Activated CD4-positive, alpha-beta T cell treated with anti-CD3 and anti-CD28 coated beads, Interleukin-2, amount 10 ng/mL, durations not matched to agents 24 days and 14 days (primary cell): ENCODE data around the gene DCAF17. TPM values are rescaled to one million over a fixed set of nuclear protein-coding genes. Genes with fewer than 3 reads are reported as not detected.
"Not testable (repeated sequence)": the region's sequence is repeated elsewhere in the genome, so short reads cannot be mapped to it uniquely, and the experiment has no call there.

Experiments used
- DNase-seq: peaks from one replicate; pipeline ENCODE4 v3.0.0; 2022
- H3K27ac Mint-ChIP-seq: one replicate; pipeline ENCODE4 v1.8.0; 2022; ENCODE audit warnings: mild to moderate bottlenecking, mixed read lengths
- H3K27me3 Mint-ChIP-seq: one replicate; pipeline ENCODE4 v1.8.0; 2022; ENCODE audit warnings: mixed read lengths
- H3K36me3 Mint-ChIP-seq: one replicate; pipeline ENCODE4 v1.8.0; 2022; ENCODE audit warnings: low read depth, mild to moderate bottlenecking, mixed read lengths
- H3K4me1 Mint-ChIP-seq: one replicate; pipeline ENCODE4 v1.8.0; 2021; ENCODE audit warnings: mixed read lengths
- H3K4me3 Mint-ChIP-seq: one replicate; pipeline ENCODE4 v1.8.0; 2022; ENCODE audit warnings: mild to moderate bottlenecking, moderate library complexity, mixed read lengths
- H3K9me3 Mint-ChIP-seq: one replicate; pipeline ENCODE4 v1.8.0; 2021; ENCODE audit warnings: mixed read lengths
- intact Hi-C: fragments of 100-400 bp; cut with micrococcal nuclease; formaldehyde crosslinking; loops from one replicate; pipeline ENCODE4 v1.15.1; 2023
- total RNA-seq: library from RNA; stranded (reverse); gene quantifications from 2 replicates; pipeline ENCODE4 v1.2.3, GENCODE V29; 2022

Gene DCAF17
- total RNA-seq, 1 donor from 2014 or later = 27.3 TPM

GRCh38 chr2:171416009-171416926, 17.8 kb upstream of the DCAF17 start:
- Mint-ChIP-seq H3K4me1 (peaks cover 23% of the 10 kb centered on the region), H3K4me3 (no peak overlapping the region), H3K36me3 (peaks cover 7% of the 10 kb centered on the region), H3K27me3 (no peaks in the 10 kb centered on the region), H3K9me3 (peaks cover 3% of the 10 kb centered on the region), H3K27ac (peak overlapping the region; percentile 80)
- intact Hi-C loops = loop anchor here (1.0 to 5.0 kb wide), 8 partner anchors 17 to 487 kb away; partner anchors contain the start of genes GORASP2, METTL8 and TLK1
- peak; percentile 93 for DNase-seq

GRCh38 chr2:171419333-171419732, 14.7 kb upstream of the DCAF17 start:
- peaks cover 14% of the 10 kb centered on the region for H3K9me3 Mint-ChIP-seq
- H3K36me3 Mint-ChIP-seq = peaks cover 24% of the 10 kb centered on the region
- DNase-seq = peak; percentile 21
- no peak overlapping the region for H3K4me3 Mint-ChIP-seq
- intact Hi-C loops = loop anchor here (5.0 kb wide), 1 partner anchor 172 kb away; no protein-coding TSS in a partner anchor
- H3K27ac Mint-ChIP-seq = no peak overlapping the region
- peaks cover 28% of the 10 kb centered on the region for H3K4me1 Mint-ChIP-seq
- H3K27me3 Mint-ChIP-seq = no peaks in the 10 kb centered on the region

GRCh38 chr2:171420728-171421563, 13.1 kb upstream of the DCAF17 start:
- H3K27ac Mint-ChIP-seq = peak overlapping the region; percentile 39
- H3K9me3 Mint-ChIP-seq = peaks cover 27% of the 10 kb centered on the region
- intact Hi-C loops = no loop called here
- H3K4me3 Mint-ChIP-seq = no peak overlapping the region
- H3K4me1 Mint-ChIP-seq = peaks cover 21% of the 10 kb centered on the region
- peaks cover 34% of the 10 kb centered on the region for H3K36me3 Mint-ChIP-seq
- no peaks in the 10 kb centered on the region for H3K27me3 Mint-ChIP-seq
- no peak for DNase-seq

GRCh38 chr2:171422710-171423495, 11.1 kb upstream of the DCAF17 start:
- Mint-ChIP-seq H3K4me1 (peaks cover 14% of the 10 kb centered on the region), H3K36me3 (peaks cover 40% of the 10 kb centered on the region), H3K9me3 (peaks cover 32% of the 10 kb centered on the region)
- H3K27ac Mint-ChIP-seq, H3K27me3 Mint-ChIP-seq, intact Hi-C loops, H3K4me3 Mint-ChIP-seq: not testable (repeated sequence)
- DNase-seq = peak; percentile 35

GRCh38 chr2:171430516-171431410, 3.3 kb upstream of the DCAF17 start:
- peaks cover 4% of the 10 kb centered on the region for H3K9me3 Mint-ChIP-seq
- intact Hi-C loops = loop anchor here (10.0 kb wide), 1 partner anchor 1124 kb away; the partner anchor contains the start of gene PDK1
- H3K4me3 Mint-ChIP-seq = no peak overlapping the region
- no peak overlapping the region for H3K27ac Mint-ChIP-seq
- no peaks in the 10 kb centered on the region for H3K27me3 Mint-ChIP-seq
- peaks cover 36% of the 10 kb centered on the region for H3K36me3 Mint-ChIP-seq
- peaks cover 17% of the 10 kb centered on the region for H3K4me1 Mint-ChIP-seq
- no peak for DNase-seq

GRCh38 chr2:171431677-171432167, 2.3 kb upstream of the DCAF17 start:
- H3K9me3 Mint-ChIP-seq = peaks cover 4% of the 10 kb centered on the region
- peaks cover 17% of the 10 kb centered on the region for H3K4me1 Mint-ChIP-seq
- H3K27me3 Mint-ChIP-seq = no peaks in the 10 kb centered on the region
- no peak for DNase-seq
- H3K4me3 Mint-ChIP-seq = peak overlapping the region; percentile 82
- peak overlapping the region; percentile 73 for H3K27ac Mint-ChIP-seq
- H3K36me3 Mint-ChIP-seq = peaks cover 41% of the 10 kb centered on the region
- intact Hi-C loops = loop anchor here (2.0 to 10.0 kb wide), 2 partner anchors 15 to 1123 kb away; partner anchors contain the start of gene PDK1

GRCh38 chr2:171432206-171432968, 1.6 kb upstream of the DCAF17 start:
- Mint-ChIP-seq H3K27me3 (no peaks in the 10 kb centered on the region), H3K9me3 (no peaks in the 10 kb centered on the region), H3K36me3 (peaks cover 43% of the 10 kb centered on the region), H3K4me3 (peak overlapping the region; percentile 82), H3K4me1 (peaks cover 17% of the 10 kb centered on the region), H3K27ac (peak overlapping the region; percentile 88)
- DNase-seq = no peak
- intact Hi-C loops = loop anchor here (2.0 to 10.0 kb wide), 2 partner anchors 16 to 1122 kb away; partner anchors contain the start of gene PDK1

- H3K36me3 Mint-ChIP-seq = peaks cover 49% of the 10 kb centered on the region
- no peaks in the 10 kb centered on the region for H3K9me3 Mint-ChIP-seq
- H3K4me1 Mint-ChIP-seq = peaks cover 19% of the 10 kb centered on the region
- H3K27me3 Mint-ChIP-seq = no peaks in the 10 kb centered on the region
- peak; percentile 79 for DNase-seq
- H3K4me3 Mint-ChIP-seq = peak overlapping the region; percentile 82
- H3K27ac Mint-ChIP-seq = peak overlapping the region; percentile 88
- intact Hi-C loops = loop anchor here (2.0 to 10.0 kb wide), 2 partner anchors 16 to 1122 kb away; partner anchors contain the start of gene PDK1
Observed at GRCh38 chr2:171432969-171433762, 860 bp upstream of the DCAF17 start.

GRCh38 chr2:171433763-171434012, 338 bp upstream of the DCAF17 start, which contains the start of gene METTL8:
TSS of gene METTL8 (minus strand) at chr2:171433990. CDS start at chr2:171392185, 41,805 bp downstream.
- Mint-ChIP-seq H3K27me3 (no peaks in the 10 kb centered on the region), H3K4me3 (peak within 1 kb of the TSS; percentile 82), H3K9me3 (no peaks in the 10 kb centered on the region), H3K4me1 (peaks cover 23% of the 10 kb centered on the region), H3K36me3 (peaks cover 52% of the 10 kb centered on the region), H3K27ac (peak within 1 kb of the TSS; percentile 88)
- DNase-seq = no peak
- intact Hi-C loops = loop anchor here (1.0 to 10.0 kb wide), 9 partner anchors 17 to 1121 kb away; partner anchors contain the start of genes GORASP2, PDK1 and TLK1

- H3K36me3 Mint-ChIP-seq = peaks cover 54% of the 10 kb centered on the region
- H3K4me3 Mint-ChIP-seq = no peak overlapping the region
- no peaks in the 10 kb centered on the region for H3K9me3 Mint-ChIP-seq
- peaks cover 25% of the 10 kb centered on the region for H3K4me1 Mint-ChIP-seq
- no peak for DNase-seq
- intact Hi-C loops = loop anchor here (10.0 kb wide), 1 partner anchor 1118 kb away; the partner anchor contains the start of gene PDK1
- H3K27me3 Mint-ChIP-seq = no peaks in the 10 kb centered on the region
- H3K27ac Mint-ChIP-seq = no peak overlapping the region
Observed at GRCh38 chr2:171436307-171436706, 2.3 kb downstream of the DCAF17 start.

GRCh38 chr2:171441470-171441869, 7.4 kb downstream of the DCAF17 start:
- H3K36me3 Mint-ChIP-seq = peaks cover 45% of the 10 kb centered on the region
- no peaks in the 10 kb centered on the region for H3K27me3 Mint-ChIP-seq
- no peak for DNase-seq
- H3K27ac Mint-ChIP-seq = peak overlapping the region; percentile 20
- peaks cover 8% of the 10 kb centered on the region for H3K4me1 Mint-ChIP-seq
- H3K9me3 Mint-ChIP-seq = no peaks in the 10 kb centered on the region
- intact Hi-C loops = no loop called here
- no peak overlapping the region for H3K4me3 Mint-ChIP-seq
